ENCODE measurements around the gene SDF4. TPM values are rescaled to one million over a fixed set of nuclear protein-coding genes. Genes with fewer than 3 reads are reported as not detected.

Gene SDF4
- total RNA-seq, 1 experiment from 2014 or later, result 82.0 TPM

- no peak overlapping the region for H2BK15ac ChIP-seq (ENCODE audit: low read depth, low read length)
- H3T11ph ChIP-seq (ENCODE audit: low read length), result no peak overlapping the region
- H3K27ac ChIP-seq (ENCODE audit: insufficient read length, low read depth, low read length), result no peak overlapping the region
- H2BK5ac ChIP-seq (ENCODE audit: insufficient read length, low read length), result no peak overlapping the region
- no peaks in the 10 kb centered on the region for H3K23me2 ChIP-seq (ENCODE audit: insufficient read length, low read depth, low read length, poor library complexity, severe bottlenecking)
- H3K4me1 ChIP-seq (ENCODE audit: insufficient read depth, low read length), result no peaks in the 10 kb centered on the region
- H2BK12ac ChIP-seq (ENCODE audit: insufficient read length, low read depth, low read length), result no peak overlapping the region
- H3K27me3 ChIP-seq (ENCODE audit: insufficient read depth, low read length), result no peaks in the 10 kb centered on the region
- no peaks in the 10 kb centered on the region for H4K20me1 ChIP-seq (ENCODE audit: control insufficient read depth, insufficient read depth, insufficient read length)
- Mint-ChIP-seq H3K4me1 (no peaks in the 10 kb centered on the region; a peak in 1 of 4 replicates), H3K9me3 (no peaks in the 10 kb centered on the region; a peak in 1 of 5 replicates), H3K27ac (peak overlapping the region in 1 of 3 experiments; percentile 5; a peak in 1 of 7 replicates), H3K4me3 (no peak overlapping the region), H3K27me3 (ENCODE audit: low read depth) (no peaks in the 10 kb centered on the region), H3K36me3 (ENCODE audit: insufficient read depth in 1 of 3, low read depth in 3 of 3) (peaks cover 30 to 68% (median 51%) of the 10 kb centered on the region in 3 experiments)
- H3K79me2 ChIP-seq (ENCODE audit: insufficient read depth, low read length), result peaks cover 2% of the 10 kb centered on the region; the same call in 1 of the 2 replicates
- no peak overlapping the region for H3K18ac ChIP-seq (ENCODE audit: insufficient read length, low read depth, low read length)
- no peak overlapping the region for H4K8ac ChIP-seq (replicated peaks; ENCODE audit: insufficient read length, low read depth, low read length)
- no peak overlapping the region for H3K4ac ChIP-seq (ENCODE audit: low read depth, low read length)
- H2BK120ac ChIP-seq (ENCODE audit: low read depth, low read length, poor library complexity, severe bottlenecking), result no peak overlapping the region
- no peak overlapping the region for H3K4me2 ChIP-seq (ENCODE audit: insufficient read depth, insufficient read length, low read length)
- H4K91ac ChIP-seq (ENCODE audit: insufficient read length, low read depth, low read length), result no peak overlapping the region
- H2AFZ ChIP-seq (ENCODE audit: low read length), result no peak overlapping the region
- H3K9me3 ChIP-seq (ENCODE audit: control insufficient read depth, low read depth, low read length), result no peaks in the 10 kb centered on the region
- no peak for DNase-seq
- H3K56ac ChIP-seq (ENCODE audit: insufficient read length, low read depth, low read length), result no peak overlapping the region
- H3K79me1 ChIP-seq (ENCODE audit: insufficient read depth, low read depth, low read length, poor library complexity, severe bottlenecking), result peaks cover 2% of the 10 kb centered on the region
- no peak overlapping the region for H3K23ac ChIP-seq (ENCODE audit: insufficient read length, low read depth, low read length)
- TF ChIP-seq, protein P1, sequence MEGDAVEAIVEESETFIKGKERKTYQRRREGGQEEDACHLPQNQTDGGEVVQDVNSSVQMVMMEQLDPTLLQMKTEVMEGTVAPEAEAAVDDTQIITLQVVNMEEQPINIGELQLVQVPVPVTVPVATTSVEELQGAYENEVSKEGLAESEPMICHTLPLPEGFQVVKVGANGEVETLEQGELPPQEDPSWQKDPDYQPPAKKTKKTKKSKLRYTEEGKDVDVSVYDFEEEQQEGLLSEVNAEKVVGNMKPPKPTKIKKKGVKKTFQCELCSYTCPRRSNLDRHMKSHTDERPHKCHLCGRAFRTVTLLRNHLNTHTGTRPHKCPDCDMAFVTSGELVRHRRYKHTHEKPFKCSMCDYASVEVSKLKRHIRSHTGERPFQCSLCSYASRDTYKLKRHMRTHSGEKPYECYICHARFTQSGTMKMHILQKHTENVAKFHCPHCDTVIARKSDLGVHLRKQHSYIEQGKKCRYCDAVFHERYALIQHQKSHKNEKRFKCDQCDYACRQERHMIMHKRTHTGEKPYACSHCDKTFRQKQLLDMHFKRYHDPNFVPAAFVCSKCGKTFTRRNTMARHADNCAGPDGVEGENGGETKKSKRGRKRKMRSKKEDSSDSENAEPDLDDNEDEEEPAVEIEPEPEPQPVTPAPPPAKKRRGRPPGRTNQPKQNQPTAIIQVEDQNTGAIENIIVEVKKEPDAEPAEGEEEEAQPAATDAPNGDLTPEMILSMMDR (conservative IDR thresholded peaks at IDR 0.05), result no peak
- WGBS (ENCODE audit: extremely low coverage, insufficient read length, low lambda C conversion rate), result no CpG with 5 or more reads among the region's 34 CpGs
- no peak overlapping the region for H2AK5ac ChIP-seq (ENCODE audit: insufficient read length, low read length)
- H2BK20ac ChIP-seq (ENCODE audit: low read depth, low read length, poor library complexity, severe bottlenecking), result no peak overlapping the region
- no peak overlapping the region for H3K14ac ChIP-seq (ENCODE audit: insufficient read depth, low read length)
- H3K9ac ChIP-seq (ENCODE audit: extremely low read depth, insufficient read length, low read length), result no peak overlapping the region
- no peak overlapping the region for H4K5ac ChIP-seq (ENCODE audit: insufficient read length, low read depth, low read length)
Observed at GRCh38 chr1:1225238-1225845, 6.5 kb downstream of the SDF4 start.

All from H9 (cell line).